Liver (tissue), 9 donors: ENCODE measurements around the gene U2AF2. TPM values are rescaled to one million over a fixed set of nuclear protein-coding genes. Genes with fewer than 3 reads are reported as not detected.

Source experiments
- DNase-seq: peaks from one replicate; pipeline ENCODE4 v3.0.0-alpha.2; 2017; ENCODE audit warnings: low spot score
- H3K27ac ChIP-seq, 2 donors: one replicate each; pipeline ENCODE4 v1.7.0; 2013; ENCODE audit warnings: inconsistent platforms in 2 of 2, low read length in 2 of 2, control low read depth in 1 of 2, low read depth in 1 of 2, mild to moderate bottlenecking in 1 of 2
- H3K27me3 ChIP-seq, 4 donors: one replicate each; pipeline versions ENCODE4 v1.6.1 to v1.7.0; 2013; ENCODE audit warnings: low read length in 3 of 4, inconsistent platforms in 1 of 4, mild to moderate bottlenecking in 1 of 4, moderate library complexity in 1 of 4; ENCODE audit not compliant: control insufficient read depth in 4 of 4, insufficient read depth in 4 of 4
- H3K36me3 ChIP-seq, 4 donors: one replicate each; pipeline versions ENCODE4 v1.6.1 to v1.7.0; 2013; ENCODE audit warnings: low read length in 3 of 4, mild to moderate bottlenecking in 3 of 4, low read depth in 1 of 4, moderate library complexity in 1 of 4; ENCODE audit not compliant: control insufficient read depth in 4 of 4, insufficient read depth in 3 of 4
- H3K4me1 ChIP-seq, 4 donors: one replicate each; pipeline versions ENCODE4 v1.6.1 to v1.7.0; 2013; ENCODE audit warnings: low read length in 3 of 4, mild to moderate bottlenecking in 3 of 4, moderate library complexity in 1 of 4; ENCODE audit not compliant: control insufficient read depth in 4 of 4, insufficient read depth in 4 of 4
- H3K4me3 ChIP-seq, 3 donors: one replicate each; pipeline versions ENCODE4 v1.6.1 to v1.7.0; 2013; ENCODE audit warnings: low read length in 3 of 3, control low read depth in 1 of 3, low read depth in 1 of 3, mild to moderate bottlenecking in 1 of 3
- H3K9ac ChIP-seq, 2 donors: one replicate each; pipeline ENCODE4 v1.7.0; 2013; ENCODE audit warnings: low read length in 2 of 2, mild to moderate bottlenecking in 2 of 2, moderate library complexity in 2 of 2, control low read depth in 1 of 2, low read depth in 1 of 2
- H3K9me3 ChIP-seq, 4 donors: one replicate each; pipeline versions ENCODE4 v1.6.1 to v1.7.0; 2013; ENCODE audit warnings: low read length in 3 of 4; ENCODE audit not compliant: control insufficient read depth in 4 of 4
- CTCF ChIP-seq: fragments of 150-350 bp; IDR thresholded peaks from 2 replicates; pipeline ENCODE4 v1.5.1; 2017; ENCODE audit warnings: improper control_type of control experiment, low read depth, low read length; ENCODE audit not compliant: missing input control
- EGR1 ChIP-seq, 2 donors: IDR thresholded peaks; 2 replicates each; pipeline ENCODE4 v1.6.1; 2016 to 2018; ENCODE audit warnings: antibody characterized with exemption in 2 of 2, low read depth in 2 of 2
- FOXA1 ChIP-seq: IDR thresholded peaks from 2 replicates; pipeline ENCODE4 v1.6.1; 2016; ENCODE audit warnings: antibody characterized with exemption
- FOXA2 ChIP-seq: IDR thresholded peaks from 2 replicates; pipeline ENCODE4 v1.6.1; 2016; ENCODE audit warnings: antibody characterized with exemption
- GABPA ChIP-seq, 2 donors: IDR thresholded peaks in 1 of 2; conservative IDR thresholded peaks in 1 of 2; 2 replicates each; pipeline ENCODE4 v1.6.1; 2016; ENCODE audit warnings: antibody characterized with exemption in 2 of 2, mild to moderate bottlenecking in 1 of 2, moderate library complexity in 1 of 2
- HNF4A ChIP-seq, 2 donors: conservative IDR thresholded peaks; 2 replicates each; pipeline ENCODE4 v1.6.1; 2016; ENCODE audit warnings: antibody characterized with exemption in 2 of 2, mild to moderate bottlenecking in 2 of 2
- HNF4G ChIP-seq: IDR thresholded peaks from 2 replicates; pipeline ENCODE4 v1.6.1; 2016; ENCODE audit warnings: antibody characterized with exemption
- JUND ChIP-seq, 2 donors: IDR thresholded peaks; 2 replicates each; pipeline ENCODE4 v1.6.1; 2016; ENCODE audit warnings: antibody characterized with exemption in 2 of 2
- MAX ChIP-seq: IDR thresholded peaks from 2 replicates; pipeline ENCODE4 v1.6.1; 2016; ENCODE audit warnings: antibody characterized with exemption
- NR2F2 ChIP-seq: IDR thresholded peaks from 2 replicates; pipeline ENCODE4 v1.6.1; 2016; ENCODE audit warnings: antibody characterized with exemption
- RAD21 ChIP-seq, 2 donors: IDR thresholded peaks; 2 replicates each; pipeline ENCODE4 v1.6.1; 2016; ENCODE audit warnings: antibody characterized with exemption in 2 of 2, mild to moderate bottlenecking in 2 of 2
- RXRA ChIP-seq, 2 donors: IDR thresholded peaks; 2 replicates each; pipeline ENCODE4 v1.6.1; 2017 to 2018; ENCODE audit warnings: antibody characterized with exemption in 2 of 2, mild to moderate bottlenecking in 1 of 2
- SP1 ChIP-seq: IDR thresholded peaks from 2 replicates; pipeline ENCODE4 v1.6.1; 2018; ENCODE audit warnings: antibody characterized with exemption, mild to moderate bottlenecking
- TAF1 ChIP-seq: conservative IDR thresholded peaks from 2 replicates; pipeline ENCODE4 v1.6.1; 2016; ENCODE audit warnings: antibody characterized with exemption, mild to moderate bottlenecking
- YY1 ChIP-seq: IDR thresholded peaks from 2 replicates; pipeline ENCODE4 v1.6.1; 2016; ENCODE audit warnings: antibody characterized with exemption, mild to moderate bottlenecking
- WGBS: extraction: QIAGEN DNeasy Blood & Tissue Kit; methylation state at CpG from one replicate; pipeline ENCODE4 v1.1.7; 2013; 5-methylcytosine and 5-hydroxymethylcytosine counted together
- polyA plus RNA-seq, 2 donors: library from polyadenylated mRNA; stranded (reverse) in 1 of 2; unstranded in 1 of 2; fragments of 200-250 nt in 1 of 2; fragments of >200 nt in 1 of 2; fragmentation: Nextera tagmentation in 1 of 2; extraction: Ambion mirVana in 1 of 2; gene quantifications; one replicate each; pipeline versions ENCODE4 v1.2.1 to v1.2.3, GENCODE V29; 2013 to 2015
- total RNA-seq, 2 donors: library from RNA; depleted of rRNA; stranded (reverse); fragments of >200 nt; gene quantifications; one replicate each; pipeline ENCODE4 v1.2.3, GENCODE V29; 2014
- TF ChIP-seq, protein P1 (sequence below): IDR thresholded peaks from 2 replicates; pipeline ENCODE4 v1.6.1; 2016; ENCODE audit warnings: antibody characterized with exemption
- TF ChIP-seq, protein P2 (sequence below): IDR thresholded peaks from 2 replicates; pipeline ENCODE4 v1.6.1; 2016; ENCODE audit warnings: antibody characterized with exemption
- TF ChIP-seq, protein P3 (sequence below): IDR thresholded peaks from 2 replicates; pipeline ENCODE4 v1.6.1; 2016; ENCODE audit warnings: antibody characterized with exemption, mild to moderate bottlenecking
- donor health status: healthy.
- donor health status: healthy.
- donor health status: healthy.
- donor health status: healthy.
- donor health status: healthy.

Gene U2AF2
- total and polyA plus RNA-seq, 4 donors = 8.6 to 66.6 (median 51.2) TPM

GRCh38 chr19:55650602-55651230, 4.1 kb upstream of the U2AF2 start:
- Histone ChIP-seq H3K9ac (no peak overlapping the region), H3K4me1 (peaks cover 9 to 29% (median 22%) of the 10 kb centered on the region in 4 donors), H3K36me3 (no peaks in the 10 kb centered on the region), H3K27me3 (no peaks in the 10 kb centered on the region), H3K27ac (no peak overlapping the region), H3K9me3 (no peaks in the 10 kb centered on the region), H3K4me3 (no peak overlapping the region)
- TF ChIP-seq NR2F2 (no peak), JUND (IDR thresholded peaks at IDR 0.05) (no peak), MAX (no peak), EGR1 (IDR thresholded peaks at IDR 0.05; ENCODE audit: low read depth in 2 of 2) (no peak), RXRA (IDR thresholded peaks at IDR 0.05) (no peak), RAD21 (IDR thresholded peaks at IDR 0.05) (no peak), FOXA2 (no peak), FOXA1 (no peak), HNF4A (conservative IDR thresholded peaks at IDR 0.05) (no peak), TAF1 (no peak), GABPA (IDR thresholded peaks at IDR 0.05 in 1 of 2, conservative IDR thresholded peaks at IDR 0.05 in 1 of 2) (no peak), SP1 (no peak), HNF4G (no peak), YY1 (no peak), CTCF (no peak)
- TF ChIP-seq, protein P1, sequence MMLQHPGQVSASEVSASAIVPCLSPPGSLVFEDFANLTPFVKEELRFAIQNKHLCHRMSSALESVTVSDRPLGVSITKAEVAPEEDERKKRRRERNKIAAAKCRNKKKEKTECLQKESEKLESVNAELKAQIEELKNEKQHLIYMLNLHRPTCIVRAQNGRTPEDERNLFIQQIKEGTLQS = no peak
- TF ChIP-seq, protein P2, sequence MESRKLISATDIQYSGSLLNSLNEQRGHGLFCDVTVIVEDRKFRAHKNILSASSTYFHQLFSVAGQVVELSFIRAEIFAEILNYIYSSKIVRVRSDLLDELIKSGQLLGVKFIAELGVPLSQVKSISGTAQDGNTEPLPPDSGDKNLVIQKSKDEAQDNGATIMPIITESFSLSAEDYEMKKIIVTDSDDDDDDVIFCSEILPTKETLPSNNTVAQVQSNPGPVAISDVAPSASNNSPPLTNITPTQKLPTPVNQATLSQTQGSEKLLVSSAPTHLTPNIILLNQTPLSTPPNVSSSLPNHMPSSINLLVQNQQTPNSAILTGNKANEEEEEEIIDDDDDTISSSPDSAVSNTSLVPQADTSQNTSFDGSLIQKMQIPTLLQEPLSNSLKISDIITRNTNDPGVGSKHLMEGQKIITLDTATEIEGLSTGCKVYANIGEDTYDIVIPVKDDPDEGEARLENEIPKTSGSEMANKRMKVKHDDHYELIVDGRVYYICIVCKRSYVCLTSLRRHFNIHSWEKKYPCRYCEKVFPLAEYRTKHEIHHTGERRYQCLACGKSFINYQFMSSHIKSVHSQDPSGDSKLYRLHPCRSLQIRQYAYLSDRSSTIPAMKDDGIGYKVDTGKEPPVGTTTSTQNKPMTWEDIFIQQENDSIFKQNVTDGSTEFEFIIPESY = no peak
- TF ChIP-seq, protein P3, sequence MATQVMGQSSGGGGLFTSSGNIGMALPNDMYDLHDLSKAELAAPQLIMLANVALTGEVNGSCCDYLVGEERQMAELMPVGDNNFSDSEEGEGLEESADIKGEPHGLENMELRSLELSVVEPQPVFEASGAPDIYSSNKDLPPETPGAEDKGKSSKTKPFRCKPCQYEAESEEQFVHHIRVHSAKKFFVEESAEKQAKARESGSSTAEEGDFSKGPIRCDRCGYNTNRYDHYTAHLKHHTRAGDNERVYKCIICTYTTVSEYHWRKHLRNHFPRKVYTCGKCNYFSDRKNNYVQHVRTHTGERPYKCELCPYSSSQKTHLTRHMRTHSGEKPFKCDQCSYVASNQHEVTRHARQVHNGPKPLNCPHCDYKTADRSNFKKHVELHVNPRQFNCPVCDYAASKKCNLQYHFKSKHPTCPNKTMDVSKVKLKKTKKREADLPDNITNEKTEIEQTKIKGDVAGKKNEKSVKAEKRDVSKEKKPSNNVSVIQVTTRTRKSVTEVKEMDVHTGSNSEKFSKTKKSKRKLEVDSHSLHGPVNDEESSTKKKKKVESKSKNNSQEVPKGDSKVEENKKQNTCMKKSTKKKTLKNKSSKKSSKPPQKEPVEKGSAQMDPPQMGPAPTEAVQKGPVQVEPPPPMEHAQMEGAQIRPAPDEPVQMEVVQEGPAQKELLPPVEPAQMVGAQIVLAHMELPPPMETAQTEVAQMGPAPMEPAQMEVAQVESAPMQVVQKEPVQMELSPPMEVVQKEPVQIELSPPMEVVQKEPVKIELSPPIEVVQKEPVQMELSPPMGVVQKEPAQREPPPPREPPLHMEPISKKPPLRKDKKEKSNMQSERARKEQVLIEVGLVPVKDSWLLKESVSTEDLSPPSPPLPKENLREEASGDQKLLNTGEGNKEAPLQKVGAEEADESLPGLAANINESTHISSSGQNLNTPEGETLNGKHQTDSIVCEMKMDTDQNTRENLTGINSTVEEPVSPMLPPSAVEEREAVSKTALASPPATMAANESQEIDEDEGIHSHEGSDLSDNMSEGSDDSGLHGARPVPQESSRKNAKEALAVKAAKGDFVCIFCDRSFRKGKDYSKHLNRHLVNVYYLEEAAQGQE = no peak
- DNase-seq = no peak
- WGBS = 94% methylated on average over 17 of the region's 17 CpGs
